ENCODE data around the gene TLCD3A.
"Not testable (repeated sequence)": the region's sequence is repeated elsewhere in the genome, so short reads cannot be mapped to it uniquely, and the experiment has no call there.

The TLCD3A gene

GRCh38 chr17:748604-749003, 16.2 kb downstream of the TLCD3A start:
- not testable (repeated sequence) for DNase-seq (ENCODE audit: low read depth in 2 of 2)

GRCh38 chr17:749359-749758, 17.0 kb downstream of the TLCD3A start:
- not testable (repeated sequence) for DNase-seq (ENCODE audit: low read depth in 2 of 2)

GRCh38 chr17:750431-751037, 18.1 kb downstream of the TLCD3A start:
- no peak for DNase-seq (ENCODE audit: low read depth in 2 of 2)

- peak; percentile 38 to 54 for DNase-seq (ENCODE audit: low read depth in 2 of 2)
These were observed 19.0 kb downstream of the TLCD3A start for GRCh38 chr17:751269-752001.

- DNase-seq (ENCODE audit: low read depth in 2 of 2) = peak; percentile 100
These were observed 19.7 kb downstream of the TLCD3A start, which contains the start of gene GEMIN4 for GRCh38 chr17:752002-752619. Gene GEMIN4 (minus strand): TSS chr17:752264. CDS start chr17:752142, 122 bp downstream.

- DNase-seq (ENCODE audit: low read depth in 2 of 2) = no peak
These were observed 20.3 kb downstream of the TLCD3A start for GRCh38 chr17:752620-753219.

- DNase-seq (ENCODE audit: low read depth in 2 of 2) = no peak
These were observed 21.0 kb downstream of the TLCD3A start for GRCh38 chr17:753418-753817.

GRCh38 chr17:755319-755961, 23.0 kb downstream of the TLCD3A start:
- not testable (repeated sequence) for DNase-seq (ENCODE audit: low read depth in 2 of 2)

- not testable (repeated sequence) for DNase-seq (ENCODE audit: low read depth in 2 of 2)
These were observed 23.7 kb downstream of the TLCD3A start for GRCh38 chr17:756010-756567.

- no peak for DNase-seq (ENCODE audit: low read depth in 2 of 2)
These were observed 27.6 kb downstream of the TLCD3A start for GRCh38 chr17:759964-760363.

- no peak for DNase-seq (ENCODE audit: low read depth in 2 of 2)
These were observed 28.0 kb downstream of the TLCD3A start for GRCh38 chr17:760371-760770.

- no peak for DNase-seq (ENCODE audit: low read depth in 2 of 2)
These were observed 34.7 kb downstream of the TLCD3A start for GRCh38 chr17:767076-767475.

- no peak for DNase-seq (ENCODE audit: low read depth in 2 of 2)
These were observed 40.6 kb downstream of the TLCD3A start for GRCh38 chr17:773016-773415.

GRCh38 chr17:773467-774312, 41.3 kb downstream of the TLCD3A start:
- DNase-seq (ENCODE audit: low read depth in 2 of 2) = no peak

GRCh38 chr17:774313-774584, 41.9 kb downstream of the TLCD3A start:
- DNase-seq (ENCODE audit: low read depth in 2 of 2) = no peak

GRCh38 chr17:778096-778495, 45.7 kb downstream of the TLCD3A start:
- no peak for DNase-seq (ENCODE audit: low read depth in 2 of 2)

- DNase-seq (ENCODE audit: low read depth in 2 of 2) = peak; percentile 90 to 94
These were observed 49.7 kb downstream of the TLCD3A start, which contains the start of the genes GLOD4 and MRM3 for GRCh38 chr17:781805-782731. Gene GLOD4 (minus strand): TSS chr17:782280. CDS start chr17:782255, 25 bp downstream. Gene MRM3 (plus strand): TSS chr17:782353. CDS start chr17:782379, 26 bp downstream.

- DNase-seq (ENCODE audit: low read depth in 2 of 2) = no peak
These were observed 51.7 kb downstream of the TLCD3A start for GRCh38 chr17:784143-784542.

GRCh38 chr17:785901-786300, 53.5 kb downstream of the TLCD3A start:
- DNase-seq (ENCODE audit: low read depth in 2 of 2) = not testable (repeated sequence)

Data from stimulated activated CD4-positive, alpha-beta T cell treated with anti-CD3 and anti-CD28 coated beads, Interleukin-1b, Interleukin-23, amount 100 ng/mL, for 4 hours (primary cell).